ENCODE data around the gene PTPRK. TPM values are rescaled to one million over a fixed set of nuclear protein-coding genes. Genes with fewer than 3 reads are reported as not detected.

PTPRK gene
- total RNA-seq, 2 experiments from 2014 or later, result not detected

GRCh38 chr6:128352366-128352765 is 168.0 kb downstream of the PTPRK start:
- CTCF ChIA-PET (ENCODE audit: unreplicated experiment), result no interaction called here

GRCh38 chr6:128351255-128351514 is 169.2 kb downstream of the PTPRK start:
- intact Hi-C loops (cut with micrococcal nuclease; ENCODE audit: unreplicated experiment), result no loop called here

More at GRCh38 chr6:128352366-128352765, 168.0 kb downstream of the PTPRK start:
- Histone ChIP-seq H3K4me2 (ENCODE audit: low read length) (no peak overlapping the region), H3K9me3 (ENCODE audit: low read length) (no peaks in the 10 kb centered on the region), H3K4me1 (ENCODE audit: insufficient read depth, low read length, poor library complexity, severe bottlenecking) (no peaks in the 10 kb centered on the region), H3K9me2 (ENCODE audit: insufficient read depth, low read length) (no peaks in the 10 kb centered on the region), H3K79me2 (ENCODE audit: insufficient read depth, low read depth, low read length) (no peaks in the 10 kb centered on the region), H3K4me3 (ENCODE audit: low read depth, low read length, poor library complexity, severe bottlenecking) (no peak overlapping the region), H2AFZ (ENCODE audit: low read length) (no peak overlapping the region), H4K20me1 (ENCODE audit: insufficient read depth, low read length) (no peaks in the 10 kb centered on the region), H3K27ac (ENCODE audit: low read depth, low read length, poor library complexity, severe bottlenecking) (no peak overlapping the region), H3K36me3 (ENCODE audit: insufficient read depth, low read length) (no peaks in the 10 kb centered on the region)
- no peak for DNase-seq (ENCODE audit: low spot score)
- TF ChIP-seq EZH2phosphoT487 (IDR thresholded peaks at IDR 0.05; ENCODE audit: borderline replicate concordance, low read depth, low read length), result no peak
- intact Hi-C loops (cut with micrococcal nuclease; ENCODE audit: unreplicated experiment), result no loop called here
- POLR2A ChIA-PET, result no interaction called here
- BruUV-seq (replicated peaks), result no TSS peak

GRCh38 chr6:128350416-128351254 is 169.8 kb downstream of the PTPRK start:
- POLR2A ChIA-PET, result no interaction called here
- intact Hi-C loops (cut with micrococcal nuclease; ENCODE audit: unreplicated experiment), result no loop called here

More at GRCh38 chr6:128351255-128351514, 169.2 kb downstream of the PTPRK start:
- H3K79me2 ChIP-seq (ENCODE audit: insufficient read depth, low read depth, low read length), result no peaks in the 10 kb centered on the region
- H3K27ac ChIP-seq (ENCODE audit: low read depth, low read length, poor library complexity, severe bottlenecking), result no peak overlapping the region
- H2AFZ ChIP-seq (ENCODE audit: low read length), result no peak overlapping the region
- no peaks in the 10 kb centered on the region for H3K4me1 ChIP-seq (ENCODE audit: insufficient read depth, low read length, poor library complexity, severe bottlenecking)
- POLR2A ChIA-PET, result no interaction called here
- H3K4me2 ChIP-seq (ENCODE audit: low read length), result no peak overlapping the region
- no TSS peak for BruUV-seq (replicated peaks)
- no peaks in the 10 kb centered on the region for H4K20me1 ChIP-seq (ENCODE audit: insufficient read depth, low read length)
- TF ChIP-seq CTCF (conservative IDR thresholded peaks at IDR 0.05; ENCODE audit: low read length) (no peak), EZH2phosphoT487 (IDR thresholded peaks at IDR 0.05; ENCODE audit: borderline replicate concordance, low read depth, low read length) (no peak)
- H3K9me2 ChIP-seq (ENCODE audit: insufficient read depth, low read length), result no peaks in the 10 kb centered on the region
- no peaks in the 10 kb centered on the region for H3K36me3 ChIP-seq (ENCODE audit: insufficient read depth, low read length)
- no peaks in the 10 kb centered on the region for H3K9me3 ChIP-seq (ENCODE audit: low read length)
- no peak overlapping the region for H3K4me3 ChIP-seq (ENCODE audit: low read depth, low read length, poor library complexity, severe bottlenecking)
- CTCF ChIA-PET (ENCODE audit: unreplicated experiment), result no interaction called here
- DNase-seq (ENCODE audit: low spot score), result no peak

More at GRCh38 chr6:128350416-128351254, 169.8 kb downstream of the PTPRK start:
- no peak overlapping the region for H3K4me3 ChIP-seq (ENCODE audit: low read depth, low read length, poor library complexity, severe bottlenecking)
- CTCF ChIA-PET (ENCODE audit: unreplicated experiment), result no interaction called here
- no peaks in the 10 kb centered on the region for H4K20me1 ChIP-seq (ENCODE audit: insufficient read depth, low read length)
- BruUV-seq (replicated peaks), result no TSS peak
- H2AFZ ChIP-seq (ENCODE audit: low read length), result no peak overlapping the region
- no peaks in the 10 kb centered on the region for H3K4me1 ChIP-seq (ENCODE audit: insufficient read depth, low read length, poor library complexity, severe bottlenecking)
- TF ChIP-seq CTCF (conservative IDR thresholded peaks at IDR 0.05; ENCODE audit: low read length) (no peak), EZH2phosphoT487 (IDR thresholded peaks at IDR 0.05; ENCODE audit: borderline replicate concordance, low read depth, low read length) (no peak)
- DNase-seq (ENCODE audit: low spot score), result no peak
- H3K27ac ChIP-seq (ENCODE audit: low read depth, low read length, poor library complexity, severe bottlenecking), result no peak overlapping the region
- no peaks in the 10 kb centered on the region for H3K36me3 ChIP-seq (ENCODE audit: insufficient read depth, low read length)
- no peaks in the 10 kb centered on the region for H3K9me3 ChIP-seq (ENCODE audit: low read length)
- no peaks in the 10 kb centered on the region for H3K9me2 ChIP-seq (ENCODE audit: insufficient read depth, low read length)
- H3K4me2 ChIP-seq (ENCODE audit: low read length), result no peak overlapping the region
- H3K79me2 ChIP-seq (ENCODE audit: insufficient read depth, low read depth, low read length), result no peaks in the 10 kb centered on the region
